ENCODE data around the gene FNDC1. TPM values are rescaled to one million over a fixed set of nuclear protein-coding genes. Genes with fewer than 3 reads are reported as not detected.

The FNDC1 gene
- total RNA-seq, 1 donor, result 24.2 TPM

- Histone ChIP-seq H3K27ac (ENCODE audit: low read depth, low read length) (no peak overlapping the region), H3K4me3 (ENCODE audit: insufficient read depth, low read length) (no peak overlapping the region), H3K9me3 (ENCODE audit: low read depth, low read length) (no peaks in the 10 kb centered on the region), H3K4me2 (ENCODE audit: insufficient read depth, low read length) (no peak overlapping the region), H3K27me3 (ENCODE audit: insufficient read depth, low read length) (no peaks in the 10 kb centered on the region), H3K36me3 (ENCODE audit: insufficient read depth, low read length) (no peaks in the 10 kb centered on the region), H2AFZ (ENCODE audit: low read length) (no peak overlapping the region), H3K79me2 (ENCODE audit: insufficient read depth, low read length) (no peaks in the 10 kb centered on the region), H3K4me1 (ENCODE audit: insufficient read depth, low read length) (peaks cover 8% of the 10 kb centered on the region), H4K20me1 (ENCODE audit: insufficient read depth, low read length) (no peaks in the 10 kb centered on the region)
- no peak for DNase-seq (ENCODE audit: insufficient read length, low spot score, missing footprints)
- TF ChIP-seq CTCF (IDR thresholded peaks at IDR 0.05; ENCODE audit: extremely low read depth, low read depth, low read length), result no peak
Observed at GRCh38 chr6:159315562-159315961, 146.4 kb downstream of the FNDC1 start.

GRCh38 chr6:159317430-159317829, 148.2 kb downstream of the FNDC1 start:
- H4K20me1 ChIP-seq (ENCODE audit: insufficient read depth, low read length), result no peaks in the 10 kb centered on the region
- H3K27ac ChIP-seq (ENCODE audit: low read depth, low read length), result no peak overlapping the region
- H3K9me3 ChIP-seq (ENCODE audit: low read depth, low read length), result no peaks in the 10 kb centered on the region
- DNase-seq (ENCODE audit: insufficient read length, low spot score, missing footprints), result no peak
- H3K36me3 ChIP-seq (ENCODE audit: insufficient read depth, low read length), result no peaks in the 10 kb centered on the region
- H3K4me2 ChIP-seq (ENCODE audit: insufficient read depth, low read length), result no peak overlapping the region
- no peak for TF ChIP-seq CTCF (IDR thresholded peaks at IDR 0.05; ENCODE audit: extremely low read depth, low read depth, low read length)
- no peaks in the 10 kb centered on the region for H3K79me2 ChIP-seq (ENCODE audit: insufficient read depth, low read length)
- no peaks in the 10 kb centered on the region for H3K27me3 ChIP-seq (ENCODE audit: insufficient read depth, low read length)
- H3K4me1 ChIP-seq (ENCODE audit: insufficient read depth, low read length), result no peaks in the 10 kb centered on the region
- no peak overlapping the region for H3K4me3 ChIP-seq (ENCODE audit: insufficient read depth, low read length)
- H2AFZ ChIP-seq (ENCODE audit: low read length), result no peak overlapping the region

- H3K36me3 ChIP-seq (ENCODE audit: insufficient read depth, low read length), result no peaks in the 10 kb centered on the region
- H3K4me3 ChIP-seq (ENCODE audit: insufficient read depth, low read length), result no peak overlapping the region
- TF ChIP-seq CTCF (IDR thresholded peaks at IDR 0.05; ENCODE audit: extremely low read depth, low read depth, low read length), result no peak
- H3K27me3 ChIP-seq (ENCODE audit: insufficient read depth, low read length), result no peaks in the 10 kb centered on the region
- no peak for DNase-seq (ENCODE audit: insufficient read length, low spot score, missing footprints)
- H3K4me2 ChIP-seq (ENCODE audit: insufficient read depth, low read length), result no peak overlapping the region
- no peak overlapping the region for H2AFZ ChIP-seq (ENCODE audit: low read length)
- H3K9me3 ChIP-seq (ENCODE audit: low read depth, low read length), result no peaks in the 10 kb centered on the region
- no peak overlapping the region for H3K27ac ChIP-seq (ENCODE audit: low read depth, low read length)
- no peaks in the 10 kb centered on the region for H4K20me1 ChIP-seq (ENCODE audit: insufficient read depth, low read length)
- H3K4me1 ChIP-seq (ENCODE audit: insufficient read depth, low read length), result no peaks in the 10 kb centered on the region
- no peaks in the 10 kb centered on the region for H3K79me2 ChIP-seq (ENCODE audit: insufficient read depth, low read length)
Observed at GRCh38 chr6:159321267-159321666, 152.1 kb downstream of the FNDC1 start.

Other genes starting within 250 kb of the FNDC1 start
- 8.3 and 10.3 TPM in 2 replicates for gene RSPH3, start 169.2 kb upstream of the FNDC1 start, total RNA-seq
- gene TAGAP, start 124.4 kb upstream of the FNDC1 start, total RNA-seq, result not detected in 2 replicates